ENCODE measurements around the gene CHIC2.

CHIC2 gene

DNA sequence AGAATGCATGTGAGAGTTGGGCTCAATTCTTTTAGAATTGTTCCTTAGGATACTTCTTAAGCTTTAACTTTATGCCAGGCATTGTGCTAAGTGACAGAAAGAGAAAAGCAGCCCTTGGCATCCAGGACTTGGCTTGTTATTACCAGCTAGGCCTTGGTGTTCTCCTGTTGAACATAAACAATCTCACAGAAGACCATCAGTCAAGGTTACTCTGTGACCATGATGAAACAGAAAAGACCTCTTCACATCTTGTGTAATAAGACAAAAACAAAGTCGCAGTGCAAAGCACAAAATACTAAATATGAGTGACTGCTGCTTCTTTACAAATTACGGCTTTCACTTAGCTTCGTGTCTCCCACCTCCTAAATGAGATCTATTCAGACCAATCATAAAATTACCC lies 71.6 kb downstream of the CHIC2 start:
- Histone ChIP-seq H3K4me3 (replicated peaks; ENCODE audit: insufficient read depth, low read length) (no peak overlapping the region), H3K27ac (replicated peaks) (no peak overlapping the region), H3K27me3 (ENCODE audit: insufficient read depth, poor library complexity, severe bottlenecking) (no peaks in the 10 kb centered on the region)
- no peak for DNase-seq (ENCODE audit: low read depth in 1 of 2, low spot score in 1 of 2)
- TF ChIP-seq GABPA (IDR thresholded peaks at IDR 0.05; ENCODE audit: low read depth): no peak
- TF ChIP-seq, protein P1, sequence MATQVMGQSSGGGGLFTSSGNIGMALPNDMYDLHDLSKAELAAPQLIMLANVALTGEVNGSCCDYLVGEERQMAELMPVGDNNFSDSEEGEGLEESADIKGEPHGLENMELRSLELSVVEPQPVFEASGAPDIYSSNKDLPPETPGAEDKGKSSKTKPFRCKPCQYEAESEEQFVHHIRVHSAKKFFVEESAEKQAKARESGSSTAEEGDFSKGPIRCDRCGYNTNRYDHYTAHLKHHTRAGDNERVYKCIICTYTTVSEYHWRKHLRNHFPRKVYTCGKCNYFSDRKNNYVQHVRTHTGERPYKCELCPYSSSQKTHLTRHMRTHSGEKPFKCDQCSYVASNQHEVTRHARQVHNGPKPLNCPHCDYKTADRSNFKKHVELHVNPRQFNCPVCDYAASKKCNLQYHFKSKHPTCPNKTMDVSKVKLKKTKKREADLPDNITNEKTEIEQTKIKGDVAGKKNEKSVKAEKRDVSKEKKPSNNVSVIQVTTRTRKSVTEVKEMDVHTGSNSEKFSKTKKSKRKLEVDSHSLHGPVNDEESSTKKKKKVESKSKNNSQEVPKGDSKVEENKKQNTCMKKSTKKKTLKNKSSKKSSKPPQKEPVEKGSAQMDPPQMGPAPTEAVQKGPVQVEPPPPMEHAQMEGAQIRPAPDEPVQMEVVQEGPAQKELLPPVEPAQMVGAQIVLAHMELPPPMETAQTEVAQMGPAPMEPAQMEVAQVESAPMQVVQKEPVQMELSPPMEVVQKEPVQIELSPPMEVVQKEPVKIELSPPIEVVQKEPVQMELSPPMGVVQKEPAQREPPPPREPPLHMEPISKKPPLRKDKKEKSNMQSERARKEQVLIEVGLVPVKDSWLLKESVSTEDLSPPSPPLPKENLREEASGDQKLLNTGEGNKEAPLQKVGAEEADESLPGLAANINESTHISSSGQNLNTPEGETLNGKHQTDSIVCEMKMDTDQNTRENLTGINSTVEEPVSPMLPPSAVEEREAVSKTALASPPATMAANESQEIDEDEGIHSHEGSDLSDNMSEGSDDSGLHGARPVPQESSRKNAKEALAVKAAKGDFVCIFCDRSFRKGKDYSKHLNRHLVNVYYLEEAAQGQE (IDR thresholded peaks at IDR 0.05; ENCODE audit: insufficient replicate concordance, low read depth): no peak
- no peak for TF ChIP-seq POLR2AphosphoS5 (IDR thresholded peaks at IDR 0.05; ENCODE audit: low read depth)
- TF ChIP-seq, protein P2, sequence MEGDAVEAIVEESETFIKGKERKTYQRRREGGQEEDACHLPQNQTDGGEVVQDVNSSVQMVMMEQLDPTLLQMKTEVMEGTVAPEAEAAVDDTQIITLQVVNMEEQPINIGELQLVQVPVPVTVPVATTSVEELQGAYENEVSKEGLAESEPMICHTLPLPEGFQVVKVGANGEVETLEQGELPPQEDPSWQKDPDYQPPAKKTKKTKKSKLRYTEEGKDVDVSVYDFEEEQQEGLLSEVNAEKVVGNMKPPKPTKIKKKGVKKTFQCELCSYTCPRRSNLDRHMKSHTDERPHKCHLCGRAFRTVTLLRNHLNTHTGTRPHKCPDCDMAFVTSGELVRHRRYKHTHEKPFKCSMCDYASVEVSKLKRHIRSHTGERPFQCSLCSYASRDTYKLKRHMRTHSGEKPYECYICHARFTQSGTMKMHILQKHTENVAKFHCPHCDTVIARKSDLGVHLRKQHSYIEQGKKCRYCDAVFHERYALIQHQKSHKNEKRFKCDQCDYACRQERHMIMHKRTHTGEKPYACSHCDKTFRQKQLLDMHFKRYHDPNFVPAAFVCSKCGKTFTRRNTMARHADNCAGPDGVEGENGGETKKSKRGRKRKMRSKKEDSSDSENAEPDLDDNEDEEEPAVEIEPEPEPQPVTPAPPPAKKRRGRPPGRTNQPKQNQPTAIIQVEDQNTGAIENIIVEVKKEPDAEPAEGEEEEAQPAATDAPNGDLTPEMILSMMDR (IDR thresholded peaks at IDR 0.05; ENCODE audit: insufficient read depth, low read length): no peak
- TF ChIP-seq SPI1 (IDR thresholded peaks at IDR 0.05; ENCODE audit: borderline replicate concordance, low read depth): no peak

DNA sequence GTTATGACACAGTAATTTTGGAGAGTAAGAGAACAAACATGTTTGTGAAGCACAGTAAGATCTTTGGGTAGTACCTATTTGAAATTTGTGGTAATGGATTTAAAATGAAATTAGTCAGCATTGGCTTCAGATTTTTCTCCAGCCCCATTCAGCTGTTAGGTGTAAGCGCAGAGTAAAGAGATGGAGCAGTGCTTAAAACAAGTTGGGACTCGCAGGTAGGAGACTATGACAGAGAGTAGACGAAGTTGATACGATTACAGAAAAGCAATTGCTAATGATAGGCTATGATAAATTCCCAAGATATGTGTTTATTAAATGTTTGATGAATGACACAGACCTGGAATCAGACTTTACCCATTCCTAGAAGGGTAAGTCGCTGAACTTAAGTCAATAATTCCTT lies 72.6 kb downstream of the CHIC2 start:
- no peak overlapping the region for H3K4me3 ChIP-seq (replicated peaks; ENCODE audit: insufficient read depth, low read length)
- TF ChIP-seq, protein P1 (IDR thresholded peaks at IDR 0.05; ENCODE audit: insufficient replicate concordance, low read depth): no peak
- TF ChIP-seq SPI1 (IDR thresholded peaks at IDR 0.05; ENCODE audit: borderline replicate concordance, low read depth): no peak
- TF ChIP-seq, protein P2 (IDR thresholded peaks at IDR 0.05; ENCODE audit: insufficient read depth, low read length): no peak
- TF ChIP-seq GABPA (IDR thresholded peaks at IDR 0.05; ENCODE audit: low read depth): no peak
- no peak for TF ChIP-seq POLR2AphosphoS5 (IDR thresholded peaks at IDR 0.05; ENCODE audit: low read depth)
- no peaks in the 10 kb centered on the region for H3K27me3 ChIP-seq (ENCODE audit: insufficient read depth, poor library complexity, severe bottlenecking)
- DNase-seq (ENCODE audit: low read depth in 1 of 2, low spot score in 1 of 2): no peak
- H3K27ac ChIP-seq (replicated peaks): no peak overlapping the region

GRCh38 chr4:53990641-53991040 lies 73.8 kb downstream of the CHIC2 start:
- H3K4me3 ChIP-seq (replicated peaks; ENCODE audit: insufficient read depth, low read length): no peak overlapping the region
- H3K27ac ChIP-seq (replicated peaks): no peak overlapping the region
- H3K27me3 ChIP-seq (ENCODE audit: insufficient read depth, poor library complexity, severe bottlenecking): no peaks in the 10 kb centered on the region
- no peak for DNase-seq (ENCODE audit: low read depth in 1 of 2, low spot score in 1 of 2)
- no peak for TF ChIP-seq POLR2AphosphoS5 (IDR thresholded peaks at IDR 0.05; ENCODE audit: low read depth)
- TF ChIP-seq SPI1 (IDR thresholded peaks at IDR 0.05; ENCODE audit: borderline replicate concordance, low read depth): no peak
- no peak for TF ChIP-seq GABPA (IDR thresholded peaks at IDR 0.05; ENCODE audit: low read depth)
- TF ChIP-seq, protein P2 (IDR thresholded peaks at IDR 0.05; ENCODE audit: insufficient read depth, low read length): no peak
- TF ChIP-seq, protein P1 (IDR thresholded peaks at IDR 0.05; ENCODE audit: insufficient replicate concordance, low read depth): no peak
